ENCODE data around the gene PLXND1.
"Not testable (repeated sequence)": the region's sequence is repeated elsewhere in the genome, so short reads cannot be mapped to it uniquely, and the experiment has no call there.

PLXND1 gene

GRCh38 chr3:129606636-129607390 lies at the start of gene PLXND1:
PLXND1 (minus strand) TSS chr3:129606676; CDS start chr3:129606639, 37 bp downstream.
- no peak for FAIRE-seq

GRCh38 chr3:129655291-129655700 lies 48.8 kb upstream of the PLXND1 start:
- no peak for FAIRE-seq

- no peak for FAIRE-seq
These were observed 47.7 kb upstream of the PLXND1 start for GRCh38 chr3:129654131-129654530.

GRCh38 chr3:129653019-129653418 lies 46.5 kb upstream of the PLXND1 start:
- FAIRE-seq, result no peak

GRCh38 chr3:129651435-129652202 lies 45.1 kb upstream of the PLXND1 start:
- FAIRE-seq, result no peak

- no peak for FAIRE-seq
These were observed 43.9 kb upstream of the PLXND1 start for GRCh38 chr3:129650256-129650872.

- FAIRE-seq, result no peak
These were observed 41.9 kb upstream of the PLXND1 start for GRCh38 chr3:129648391-129648790.

- FAIRE-seq, result no peak
These were observed 38.8 kb upstream of the PLXND1 start for GRCh38 chr3:129645286-129645685.

GRCh38 chr3:129644836-129645235 lies 38.4 kb upstream of the PLXND1 start:
- no peak for FAIRE-seq

- not testable (repeated sequence) for FAIRE-seq
These were observed 35.2 kb upstream of the PLXND1 start for GRCh38 chr3:129641567-129642260.

GRCh38 chr3:129640985-129641384 lies 34.5 kb upstream of the PLXND1 start:
- FAIRE-seq, result not testable (repeated sequence)

- no peak for FAIRE-seq
These were observed 32.0 kb upstream of the PLXND1 start for GRCh38 chr3:129638481-129638880.

- no peak for FAIRE-seq
These were observed 29.6 kb upstream of the PLXND1 start for GRCh38 chr3:129636082-129636481.

GRCh38 chr3:129635656-129636055 lies 29.2 kb upstream of the PLXND1 start:
- FAIRE-seq, result no peak

- no peak for FAIRE-seq
These were observed 27.4 kb upstream of the PLXND1 start for GRCh38 chr3:129633751-129634481.

GRCh38 chr3:129632977-129633376 lies 26.5 kb upstream of the PLXND1 start:
- FAIRE-seq, result no peak

- FAIRE-seq, result no peak
These were observed 26.1 kb upstream of the PLXND1 start for GRCh38 chr3:129632556-129632955.

GRCh38 chr3:129632056-129632455 lies 25.6 kb upstream of the PLXND1 start:
- no peak for FAIRE-seq

- FAIRE-seq, result no peak
These were observed 22.5 kb upstream of the PLXND1 start for GRCh38 chr3:129629011-129629410.

- no peak for FAIRE-seq
These were observed 21.7 kb upstream of the PLXND1 start for GRCh38 chr3:129628169-129628522.

- FAIRE-seq, result no peak
These were observed 21.1 kb upstream of the PLXND1 start for GRCh38 chr3:129627350-129628168.

All from colon (tissue), 2 donors.